Osteocyte (in vitro differentiated cells): ENCODE data around the gene CAVIN1. TPM values are rescaled to one million over a fixed set of nuclear protein-coding genes. Genes with fewer than 3 reads are reported as not detected.

Experiments used
- DNase-seq: peaks from one replicate; pipeline ENCODE4 v3.0.0; 2021; ENCODE audit warnings: mixed read lengths; ENCODE audit not compliant: unreplicated experiment; ENCODE audit errors: extremely low spot score
- H3K27ac Mint-ChIP-seq: one replicate; pipeline ENCODE4 v1.8.0; 2021; ENCODE audit warnings: mild to moderate bottlenecking, mixed read lengths; ENCODE audit not compliant: unreplicated experiment
- H3K27me3 Mint-ChIP-seq: one replicate; pipeline ENCODE4 v1.8.0; 2021; ENCODE audit warnings: mixed read lengths; ENCODE audit not compliant: unreplicated experiment
- H3K36me3 Mint-ChIP-seq: one replicate; pipeline ENCODE4 v1.8.0; 2021; ENCODE audit warnings: mixed read lengths; ENCODE audit not compliant: unreplicated experiment
- H3K4me1 Mint-ChIP-seq: one replicate; pipeline ENCODE4 v1.8.0; 2021; ENCODE audit warnings: mixed read lengths; ENCODE audit not compliant: unreplicated experiment
- H3K4me3 Mint-ChIP-seq: one replicate; pipeline ENCODE4 v1.8.0; 2021; ENCODE audit warnings: mild to moderate bottlenecking, moderate library complexity, mixed read lengths; ENCODE audit not compliant: unreplicated experiment
- H3K9me3 Mint-ChIP-seq: one replicate; pipeline ENCODE4 v1.8.0; 2021; ENCODE audit warnings: mixed read lengths; ENCODE audit not compliant: unreplicated experiment
- total RNA-seq: library from RNA; stranded (reverse); gene quantifications from 2 replicates; pipeline ENCODE4 v1.2.1, GENCODE V29; 2021
- TF ChIP-seq, protein P1 (sequence below): fragments of 200-600 bp; sonication (generic); IDR thresholded peaks from 2 replicates; pipeline ENCODE4 v1.5.0; 2021; ENCODE audit warnings: antibody characterized with exemption, mild to moderate bottlenecking, moderate library complexity

Gene CAVIN1
- total RNA-seq, 1 donor from 2014 or later: 487 TPM

DNA sequence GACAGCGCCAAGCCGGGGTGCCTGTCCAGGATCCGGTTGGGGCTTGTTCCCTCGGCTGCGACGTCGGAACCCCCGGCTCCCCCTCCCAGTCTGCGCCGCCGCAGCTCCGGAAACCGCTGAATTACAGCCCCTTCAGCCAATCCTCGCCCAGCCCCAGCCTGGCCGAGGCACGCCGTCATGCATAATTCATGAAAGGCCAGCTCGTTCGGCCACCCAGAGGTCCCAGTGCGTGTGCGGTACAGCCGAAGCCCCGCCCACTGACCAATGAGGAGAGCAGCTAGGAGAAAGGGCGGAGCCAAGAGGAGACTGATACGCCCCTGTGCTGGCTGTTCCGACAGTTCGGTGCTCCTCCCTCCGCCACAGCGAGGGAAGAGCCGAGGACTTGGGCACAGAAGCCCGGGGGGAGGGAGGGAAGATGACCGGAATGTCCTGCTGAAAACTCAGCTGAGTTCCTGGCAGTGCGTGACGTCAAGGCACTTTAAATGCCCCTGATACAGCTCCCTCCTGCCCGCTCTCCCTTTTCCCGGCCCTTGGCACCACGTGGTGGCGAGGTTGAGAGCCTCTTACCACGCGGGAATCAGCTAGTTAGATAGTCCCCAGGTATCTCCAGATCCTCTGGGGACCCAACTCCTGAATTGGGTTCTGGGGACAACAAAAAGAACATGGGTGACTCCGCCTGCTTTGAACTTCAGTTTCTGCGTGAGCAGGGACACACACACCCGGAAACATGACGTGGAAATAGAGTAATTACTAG is 34.5 kb downstream of the CAVIN1 start, which contains the start of gene STAT3:
STAT3 (minus strand) TSS at position 62 of the 754 bp plus-strand sequence. CDS start 39,926 bp downstream, outside the sequence.
- peak; percentile 100 for DNase-seq
- Mint-ChIP-seq H3K27ac (peak within 1 kb of the TSS; percentile 99), H3K27me3 (no peaks in the 10 kb centered on the region), H3K4me3 (peak within 1 kb of the TSS; percentile 92), H3K4me1 (peaks cover 37% of the 10 kb centered on the region), H3K36me3 (peaks cover 2% of the 10 kb centered on the region), H3K9me3 (no peaks in the 10 kb centered on the region)
- TF ChIP-seq, protein P1, sequence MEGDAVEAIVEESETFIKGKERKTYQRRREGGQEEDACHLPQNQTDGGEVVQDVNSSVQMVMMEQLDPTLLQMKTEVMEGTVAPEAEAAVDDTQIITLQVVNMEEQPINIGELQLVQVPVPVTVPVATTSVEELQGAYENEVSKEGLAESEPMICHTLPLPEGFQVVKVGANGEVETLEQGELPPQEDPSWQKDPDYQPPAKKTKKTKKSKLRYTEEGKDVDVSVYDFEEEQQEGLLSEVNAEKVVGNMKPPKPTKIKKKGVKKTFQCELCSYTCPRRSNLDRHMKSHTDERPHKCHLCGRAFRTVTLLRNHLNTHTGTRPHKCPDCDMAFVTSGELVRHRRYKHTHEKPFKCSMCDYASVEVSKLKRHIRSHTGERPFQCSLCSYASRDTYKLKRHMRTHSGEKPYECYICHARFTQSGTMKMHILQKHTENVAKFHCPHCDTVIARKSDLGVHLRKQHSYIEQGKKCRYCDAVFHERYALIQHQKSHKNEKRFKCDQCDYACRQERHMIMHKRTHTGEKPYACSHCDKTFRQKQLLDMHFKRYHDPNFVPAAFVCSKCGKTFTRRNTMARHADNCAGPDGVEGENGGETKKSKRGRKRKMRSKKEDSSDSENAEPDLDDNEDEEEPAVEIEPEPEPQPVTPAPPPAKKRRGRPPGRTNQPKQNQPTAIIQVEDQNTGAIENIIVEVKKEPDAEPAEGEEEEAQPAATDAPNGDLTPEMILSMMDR: no peak

DNA sequence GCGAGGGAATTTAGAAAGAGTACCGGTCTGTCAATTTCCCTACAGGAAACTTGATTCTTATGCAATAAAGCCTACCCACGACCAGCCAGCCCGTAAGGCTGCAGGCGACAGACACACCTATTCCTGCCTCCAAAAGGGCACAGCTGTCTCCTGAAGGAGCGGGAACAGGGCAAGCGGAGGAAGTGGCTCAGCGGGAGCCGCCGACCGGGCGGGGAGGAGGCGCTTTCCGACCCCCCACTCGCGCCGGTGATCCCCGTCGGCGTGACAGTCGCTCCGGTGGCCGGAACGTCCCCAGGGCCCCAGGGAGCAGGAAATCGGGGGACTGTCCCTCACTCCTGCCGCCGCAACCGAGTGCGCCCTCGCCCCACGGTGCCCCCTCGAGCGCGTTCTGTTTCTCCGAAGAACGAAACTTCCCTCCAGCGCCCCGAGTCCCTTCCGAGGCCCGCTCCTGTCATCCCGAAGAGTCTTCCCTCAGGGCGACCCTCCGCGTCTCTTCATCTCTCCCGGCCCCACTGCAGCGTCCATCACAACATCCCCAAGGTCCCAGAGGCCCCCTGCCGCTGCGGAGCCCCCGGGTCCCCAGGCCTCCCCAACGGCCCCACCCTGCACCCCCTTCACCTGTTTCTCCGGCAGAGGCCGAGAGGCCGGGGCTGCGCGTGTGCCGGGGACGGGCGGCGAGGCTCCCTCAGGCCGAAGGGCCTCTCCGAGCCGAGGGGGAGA is 35.2 kb downstream of the CAVIN1 start:
- Mint-ChIP-seq H3K4me1 (peaks cover 44% of the 10 kb centered on the region), H3K27ac (peak overlapping the region; percentile 99), H3K9me3 (no peaks in the 10 kb centered on the region), H3K36me3 (peaks cover 3% of the 10 kb centered on the region), H3K4me3 (peak overlapping the region; percentile 92), H3K27me3 (no peaks in the 10 kb centered on the region)
- TF ChIP-seq, protein P1: no peak
- DNase-seq: peak; percentile 85

DNA sequence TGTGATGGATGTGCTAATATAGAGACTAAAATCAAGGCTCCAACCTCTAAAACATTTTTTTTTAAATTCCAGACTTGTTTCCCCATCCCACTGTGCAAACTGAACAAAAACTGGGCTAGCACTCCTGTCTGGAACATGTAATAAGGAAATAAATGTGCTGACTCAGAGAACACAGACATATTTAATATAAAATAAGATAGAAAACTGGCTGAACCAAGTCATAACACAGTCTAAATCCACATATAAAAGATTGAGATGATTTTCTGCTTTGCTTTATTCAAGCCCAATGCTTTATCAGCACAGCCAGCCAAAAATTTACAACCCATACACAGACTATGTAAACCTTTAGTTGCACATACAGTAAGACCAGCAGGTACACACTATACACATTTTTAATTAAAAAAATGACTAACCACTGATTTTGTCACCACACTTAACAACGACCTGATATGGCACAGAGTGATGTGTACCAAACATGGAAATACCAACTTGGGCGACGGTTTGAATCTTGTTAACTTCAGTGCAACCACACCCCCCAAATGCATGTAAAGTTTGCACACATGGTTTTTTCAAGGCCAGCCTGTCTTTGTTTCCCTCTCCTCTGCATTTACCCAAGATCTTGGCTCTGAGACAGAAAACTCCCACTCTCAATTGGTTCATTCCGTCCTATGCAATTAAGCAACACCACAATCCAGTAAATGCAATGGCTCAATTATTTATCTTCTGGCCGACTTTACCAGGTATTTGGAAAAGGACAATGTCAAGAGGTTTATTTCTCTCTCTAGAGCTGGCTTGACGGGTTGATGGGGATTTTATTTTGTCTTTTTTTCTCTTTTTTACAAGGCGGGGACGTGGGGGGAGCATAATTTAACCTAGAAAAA is 36.0 kb downstream of the CAVIN1 start:
- peaks cover 51% of the 10 kb centered on the region for H3K4me1 Mint-ChIP-seq
- TF ChIP-seq, protein P1: no peak
- peaks cover 3% of the 10 kb centered on the region for H3K36me3 Mint-ChIP-seq
- no peaks in the 10 kb centered on the region for H3K27me3 Mint-ChIP-seq
- H3K9me3 Mint-ChIP-seq: no peaks in the 10 kb centered on the region
- peak overlapping the region; percentile 92 for H3K4me3 Mint-ChIP-seq
- H3K27ac Mint-ChIP-seq: peak overlapping the region; percentile 99
- no peak for DNase-seq

DNA sequence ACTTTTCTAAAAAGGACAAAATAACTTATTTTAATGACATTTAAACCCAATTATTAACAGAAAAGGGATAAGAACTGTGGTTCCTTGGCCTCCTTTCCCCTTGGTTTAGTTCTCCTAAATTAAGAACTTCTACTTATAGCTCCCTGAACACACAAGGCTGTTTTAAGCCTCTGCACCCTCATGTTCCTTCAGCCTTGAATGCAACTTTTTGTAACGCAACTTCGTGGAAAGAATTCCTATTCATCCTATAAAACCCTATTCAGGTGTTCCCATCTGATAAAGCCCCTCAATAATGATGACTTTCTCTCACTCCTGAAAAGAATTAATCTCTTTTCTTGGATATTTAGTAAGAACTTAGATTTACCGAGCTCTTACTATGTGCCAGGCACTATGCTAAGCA is 41.2 kb downstream of the CAVIN1 start:
- Mint-ChIP-seq H3K27me3 (no peaks in the 10 kb centered on the region), H3K36me3 (peaks cover 7% of the 10 kb centered on the region), H3K4me3 (no peak overlapping the region), H3K9me3 (no peaks in the 10 kb centered on the region), H3K27ac (no peak overlapping the region), H3K4me1 (peaks cover 67% of the 10 kb centered on the region)
- TF ChIP-seq, protein P1: no peak
- DNase-seq: no peak
